ENCODE measurements around the gene PARM1.

PARM1 gene

GRCh38 chr4:74930162-74930561 is 2.8 kb upstream of the PARM1 start:
- no peak for ATAC-seq (ENCODE audit: low read depth)
- no peak for TF ChIP-seq CTCF (IDR thresholded peaks at IDR 0.05; ENCODE audit: poor library complexity, severe bottlenecking)
- no peaks in the 10 kb centered on the region for H3K4me1 ChIP-seq (ENCODE audit: insufficient read depth, poor library complexity, severe bottlenecking)
- no peak overlapping the region for H3K4me3 ChIP-seq (ENCODE audit: severe bottlenecking)
- H3K9me3 ChIP-seq (ENCODE audit: severe bottlenecking) = no peaks in the 10 kb centered on the region
- no peak for DNase-seq (ENCODE audit: low spot score)
- H3K27ac ChIP-seq (ENCODE audit: poor library complexity, severe bottlenecking) = no peak overlapping the region
- H3K36me3 ChIP-seq (ENCODE audit: low read depth) = no peaks in the 10 kb centered on the region
- peaks cover 45% of the 10 kb centered on the region for H3K27me3 ChIP-seq (ENCODE audit: insufficient read depth, poor library complexity, severe bottlenecking)

GRCh38 chr4:74931376-74931775 is 1.5 kb upstream of the PARM1 start:
- TF ChIP-seq CTCF (IDR thresholded peaks at IDR 0.05; ENCODE audit: poor library complexity, severe bottlenecking) = no peak
- no peak overlapping the region for H3K27ac ChIP-seq (ENCODE audit: poor library complexity, severe bottlenecking)
- ATAC-seq (ENCODE audit: low read depth) = no peak

GRCh38 chr4:74932010-74932409 is 906 bp upstream of the PARM1 start:
- DNase-seq (ENCODE audit: low spot score) (no peak), ATAC-seq (ENCODE audit: low read depth) (no peak)
- no peak for TF ChIP-seq CTCF (IDR thresholded peaks at IDR 0.05; ENCODE audit: poor library complexity, severe bottlenecking)
- H3K4me3 ChIP-seq (ENCODE audit: severe bottlenecking) = no peak overlapping the region
- no peaks in the 10 kb centered on the region for H3K36me3 ChIP-seq (ENCODE audit: low read depth)
- no peaks in the 10 kb centered on the region for H3K4me1 ChIP-seq (ENCODE audit: insufficient read depth, poor library complexity, severe bottlenecking)
- no peaks in the 10 kb centered on the region for H3K9me3 ChIP-seq (ENCODE audit: severe bottlenecking)
- no peak overlapping the region for H3K27ac ChIP-seq (ENCODE audit: poor library complexity, severe bottlenecking)
- peaks cover 56% of the 10 kb centered on the region for H3K27me3 ChIP-seq (ENCODE audit: insufficient read depth, poor library complexity, severe bottlenecking)

More at GRCh38 chr4:74931376-74931775, 1.5 kb upstream of the PARM1 start:
- DNase-seq (ENCODE audit: low spot score) = no peak
- H3K4me1 ChIP-seq (ENCODE audit: insufficient read depth, poor library complexity, severe bottlenecking) = no peaks in the 10 kb centered on the region
- peaks cover 54% of the 10 kb centered on the region for H3K27me3 ChIP-seq (ENCODE audit: insufficient read depth, poor library complexity, severe bottlenecking)
- no peak overlapping the region for H3K4me3 ChIP-seq (ENCODE audit: severe bottlenecking)
- H3K36me3 ChIP-seq (ENCODE audit: low read depth) = no peaks in the 10 kb centered on the region
- no peaks in the 10 kb centered on the region for H3K9me3 ChIP-seq (ENCODE audit: severe bottlenecking)

GRCh38 chr4:74933562-74934015 is 673 bp downstream of the PARM1 start:
- no peak overlapping the region for H3K27ac ChIP-seq (ENCODE audit: poor library complexity, severe bottlenecking)
- H3K4me3 ChIP-seq (ENCODE audit: severe bottlenecking) = peak overlapping the region; percentile 23
- no peaks in the 10 kb centered on the region for H3K9me3 ChIP-seq (ENCODE audit: severe bottlenecking)
- H3K36me3 ChIP-seq (ENCODE audit: low read depth) = no peaks in the 10 kb centered on the region
- no peaks in the 10 kb centered on the region for H3K4me1 ChIP-seq (ENCODE audit: insufficient read depth, poor library complexity, severe bottlenecking)
- no peak for ATAC-seq (ENCODE audit: low read depth)
- TF ChIP-seq CTCF (IDR thresholded peaks at IDR 0.05; ENCODE audit: poor library complexity, severe bottlenecking) = no peak
- DNase-seq (ENCODE audit: low spot score) = no peak
- peaks cover 63% of the 10 kb centered on the region for H3K27me3 ChIP-seq (ENCODE audit: insufficient read depth, poor library complexity, severe bottlenecking)

- Histone ChIP-seq H3K4me1 (ENCODE audit: insufficient read depth, poor library complexity, severe bottlenecking) (no peaks in the 10 kb centered on the region), H3K9me3 (ENCODE audit: severe bottlenecking) (no peaks in the 10 kb centered on the region), H3K27me3 (ENCODE audit: insufficient read depth, poor library complexity, severe bottlenecking) (peaks cover 66% of the 10 kb centered on the region), H3K36me3 (ENCODE audit: low read depth) (no peaks in the 10 kb centered on the region), H3K4me3 (ENCODE audit: severe bottlenecking) (no peak overlapping the region), H3K27ac (ENCODE audit: poor library complexity, severe bottlenecking) (no peak overlapping the region)
- ATAC-seq (ENCODE audit: low read depth) (peak; percentile 47), DNase-seq (ENCODE audit: low spot score) (no peak)
- TF ChIP-seq CTCF (IDR thresholded peaks at IDR 0.05; ENCODE audit: poor library complexity, severe bottlenecking) = no peak
Measured at GRCh38 chr4:74934016-74934831, 1.3 kb downstream of the PARM1 start.

All from RWPE2 (cell line).